GM21786 (cell line): ENCODE data around the gene DXO.
A peak's percentile ranks its signal among the peaks of the same experiment; 100 is the strongest.

Experiments
- ATAC-seq: cut with Tn5 transposase; IDR thresholded peaks from one replicate; pipeline ENCODE4 v1.9.1; 2021; ENCODE audit not compliant: unreplicated experiment

DXO gene

GRCh38 chr6:31958741-31959739 lies 12.9 kb downstream of the DXO start, which contains the start of the genes NELFE and SKIC2:
TSS of gene NELFE (minus strand) at chr6:31958971. CDS start at chr6:31958446, 525 bp downstream.
TSS of gene SKIC2 (plus strand) at chr6:31959175. CDS start at chr6:31959193, 18 bp downstream.
- peak; percentile 98 for ATAC-seq

GRCh38 chr6:31958412-31958740 lies 13.6 kb downstream of the DXO start:
- no peak for ATAC-seq

- no peak for ATAC-seq
Observed at GRCh38 chr6:31956796-31957195, 15.1 kb downstream of the DXO start.

GRCh38 chr6:31954511-31954910 lies 17.4 kb downstream of the DXO start:
- no peak for ATAC-seq

- no peak for ATAC-seq
Observed at GRCh38 chr6:31952890-31953289, 19.0 kb downstream of the DXO start.

- no peak for ATAC-seq
Observed at GRCh38 chr6:31952140-31952805, 19.7 kb downstream of the DXO start.

GRCh38 chr6:31949926-31950548 lies 21.9 kb downstream of the DXO start:
- ATAC-seq = no peak

GRCh38 chr6:31948753-31949413 lies 23.1 kb downstream of the DXO start:
- no peak for ATAC-seq

GRCh38 chr6:31948306-31948705 lies 23.6 kb downstream of the DXO start:
- ATAC-seq = no peak

- ATAC-seq = no peak
Observed at GRCh38 chr6:31947864-31948263, 24.1 kb downstream of the DXO start.

GRCh38 chr6:31947070-31947675 lies 24.8 kb downstream of the DXO start:
- ATAC-seq = no peak

GRCh38 chr6:31946370-31946885 lies 25.5 kb downstream of the DXO start:
- ATAC-seq = no peak

- ATAC-seq = no peak
Observed at GRCh38 chr6:31945507-31946369, 26.2 kb downstream of the DXO start, which contains the start of gene CFB. TSS of gene CFB (plus strand) at chr6:31946095. CDS start at chr6:31946222, 127 bp downstream.

GRCh38 chr6:31945154-31945506 lies 26.8 kb downstream of the DXO start:
- no peak for ATAC-seq

GRCh38 chr6:31943742-31944141 lies 28.2 kb downstream of the DXO start:
- ATAC-seq = no peak

- ATAC-seq = no peak
Observed at GRCh38 chr6:31940256-31940664, 31.7 kb downstream of the DXO start.

GRCh38 chr6:31935823-31936222 lies 36.1 kb downstream of the DXO start:
- ATAC-seq = no peak

- no peak for ATAC-seq
Observed at GRCh38 chr6:31935021-31935420, 36.9 kb downstream of the DXO start.

- ATAC-seq = no peak
Observed at GRCh38 chr6:31933537-31933936, 38.4 kb downstream of the DXO start.
